ENCODE data around the gene PPP1R9A. TPM values are rescaled to one million over a fixed set of nuclear protein-coding genes. Genes with fewer than 3 reads are reported as not detected.

PPP1R9A gene
- total RNA-seq, 1 donor, result 0.45 TPM

- DNase-seq (ENCODE audit: low read depth), result peak; percentile 63
- TF ChIP-seq CTCF (IDR thresholded peaks at IDR 0.05; ENCODE audit: insufficient read depth, low read length), result peak; percentile 76
- H3K4me3 ChIP-seq (ENCODE audit: low read depth, low read length), result no peak overlapping the region
These were observed 292.6 kb downstream of the PPP1R9A start for GRCh38 chr7:95199779-95200558.

- no peak overlapping the region for H3K4me3 ChIP-seq (ENCODE audit: low read depth, low read length)
- DNase-seq (ENCODE audit: low read depth), result no peak
- no peak for TF ChIP-seq CTCF (IDR thresholded peaks at IDR 0.05; ENCODE audit: insufficient read depth, low read length)
These were observed 293.3 kb downstream of the PPP1R9A start for GRCh38 chr7:95200741-95201140.

- no peak overlapping the region for H3K4me3 ChIP-seq (ENCODE audit: low read depth, low read length)
- no peak for DNase-seq (ENCODE audit: low read depth)
- no peak for TF ChIP-seq CTCF (IDR thresholded peaks at IDR 0.05; ENCODE audit: insufficient read depth, low read length)
These were observed 294.3 kb downstream of the PPP1R9A start for GRCh38 chr7:95201727-95202126.

- no peak overlapping the region for H3K4me3 ChIP-seq (ENCODE audit: low read depth, low read length)
- no peak for DNase-seq (ENCODE audit: low read depth)
- no peak for TF ChIP-seq CTCF (IDR thresholded peaks at IDR 0.05; ENCODE audit: insufficient read depth, low read length)
These were observed 297.2 kb downstream of the PPP1R9A start for GRCh38 chr7:95204618-95205017.

- TF ChIP-seq CTCF (IDR thresholded peaks at IDR 0.05; ENCODE audit: insufficient read depth, low read length), result no peak
- no peak overlapping the region for H3K4me3 ChIP-seq (ENCODE audit: low read depth, low read length)
- DNase-seq (ENCODE audit: low read depth), result peak; percentile 80
These were observed 298.4 kb downstream of the PPP1R9A start for GRCh38 chr7:95205665-95206225.

GRCh38 chr7:95209276-95209675 lies 301.9 kb downstream of the PPP1R9A start:
- no peak for TF ChIP-seq CTCF (IDR thresholded peaks at IDR 0.05; ENCODE audit: insufficient read depth, low read length)
- no peak for DNase-seq (ENCODE audit: low read depth)

More at GRCh38 chr7:95209276-95209675, 301.9 kb downstream of the PPP1R9A start:
- no peak overlapping the region for H3K4me3 ChIP-seq (ENCODE audit: low read depth, low read length)

Data from fibroblast of the aortic adventitia (primary cell).